ENCODE results near the gene ORC1.

DNA sequence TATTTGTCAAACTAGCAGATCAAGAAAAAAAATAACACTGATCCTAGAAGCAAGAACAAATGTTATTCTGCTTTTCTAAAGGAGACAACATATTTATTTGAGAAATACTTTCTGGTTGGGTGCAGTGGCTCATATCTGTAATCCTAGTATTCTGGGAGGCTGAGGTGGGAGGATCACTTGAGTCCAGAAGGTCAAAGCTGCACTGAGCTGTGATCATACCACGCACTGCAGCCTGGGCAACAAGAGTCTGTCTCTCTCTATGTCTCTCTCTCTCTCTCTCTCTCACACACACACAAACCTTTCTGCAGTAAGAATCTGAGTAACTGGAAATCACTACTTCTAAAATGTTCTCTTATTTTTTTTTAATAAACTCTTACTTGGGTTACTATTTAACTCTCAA, 31.4 kb upstream of the ORC1 start:
- TF ChIP-seq EZH2phosphoT487 (IDR thresholded peaks at IDR 0.05; ENCODE audit: insufficient read depth, low read depth) (no peak), EZH2 (IDR thresholded peaks at IDR 0.05; ENCODE audit: insufficient read depth, poor library complexity, severe bottlenecking) (no peak)
